GM12801 (cell line): ENCODE results near the gene CEP350.

ENCODE experiments used
- CTCF ChIP-seq: IDR thresholded peaks from one replicate; pipeline ENCODE4 v1.5.1; 2011; ENCODE audit warnings: control low read depth; ENCODE audit not compliant: insufficient read length; ENCODE audit errors: extremely low read depth

Gene CEP350

GRCh38 chr1:180003026-180003695 is 48.6 kb downstream of the CEP350 start:
- no peak for TF ChIP-seq CTCF

GRCh38 chr1:180020017-180020416 is 65.4 kb downstream of the CEP350 start:
- no peak for TF ChIP-seq CTCF

DNA sequence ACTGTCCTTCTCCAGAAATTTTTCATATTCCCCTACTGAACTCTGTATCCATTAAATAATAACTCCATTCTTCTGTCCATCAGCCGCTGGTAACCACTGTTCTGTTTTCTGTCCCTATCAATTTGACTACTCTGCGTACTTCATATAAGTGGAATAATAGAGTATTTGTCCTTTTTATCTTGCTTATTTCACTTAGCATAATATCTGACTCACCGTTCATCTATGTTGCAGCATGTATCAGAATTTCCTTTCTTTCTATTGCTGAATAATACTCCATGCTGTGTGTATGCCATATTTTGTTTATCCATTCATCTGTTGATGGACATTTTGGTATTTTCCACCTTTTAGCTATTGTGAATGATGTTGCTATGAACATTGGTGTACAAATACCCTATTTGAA is 71.9 kb downstream of the CEP350 start:
- no peak for TF ChIP-seq CTCF

- no peak for TF ChIP-seq CTCF
Measured at GRCh38 chr1:180027949-180028445, 73.4 kb downstream of the CEP350 start.

GRCh38 chr1:180028864-180029263 is 74.3 kb downstream of the CEP350 start:
- no peak for TF ChIP-seq CTCF

DNA sequence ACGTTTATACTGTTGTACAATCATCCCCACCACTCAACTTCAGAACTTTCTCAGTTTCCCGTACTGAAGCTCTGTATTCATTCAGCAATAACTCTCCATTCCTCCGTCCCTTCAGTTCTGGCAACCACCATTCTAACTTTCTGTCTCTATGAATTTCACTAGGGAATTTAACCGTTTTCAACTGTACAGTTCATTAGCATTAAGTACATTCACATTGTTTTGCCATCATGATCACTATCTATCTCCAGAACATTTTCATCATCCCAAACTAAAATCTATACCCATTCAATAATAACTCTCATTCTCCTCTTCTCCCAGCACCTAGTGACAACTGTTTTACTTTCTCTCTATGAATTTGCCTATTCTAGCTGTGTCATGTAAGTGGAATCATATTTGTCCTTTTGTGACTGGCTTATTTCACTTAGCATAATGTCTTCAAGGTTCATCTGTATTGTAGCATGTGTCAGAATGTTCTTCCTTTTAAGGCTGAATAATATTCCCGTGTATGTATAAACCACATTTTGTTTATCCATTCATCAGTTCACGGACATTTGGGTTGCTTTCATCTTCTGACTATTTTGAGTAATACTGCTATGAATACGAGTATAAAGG is 75.0 kb downstream of the CEP350 start:
- TF ChIP-seq CTCF: no peak

DNA sequence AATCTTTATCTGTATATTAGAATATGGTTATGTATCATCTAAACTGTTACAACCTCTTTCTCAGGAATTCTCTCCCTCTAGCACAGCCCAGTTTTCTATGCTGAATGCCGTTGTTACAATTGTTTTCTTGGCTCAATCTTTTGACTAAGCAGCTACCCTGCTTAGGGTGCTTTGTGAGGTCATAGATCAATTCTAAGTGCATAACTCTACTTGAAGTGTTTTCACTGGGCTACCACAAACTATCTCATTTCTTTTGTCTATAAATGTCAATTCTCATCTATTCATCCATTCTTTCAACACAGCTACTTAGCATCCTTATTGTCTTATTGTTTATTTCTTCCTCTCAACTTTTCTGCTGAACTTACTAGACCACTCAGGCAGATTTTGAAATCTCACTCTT is 77.1 kb downstream of the CEP350 start:
- no peak for TF ChIP-seq CTCF
